AG08395 (cell line): Measurements from ENCODE around the gene MCM6.

Experiments
- DNase-seq: peaks from one replicate; pipeline ENCODE4 v3.0.0; 2012; ENCODE audit warnings: mixed read lengths, low spot score

Gene MCM6

GRCh38 chr2:135862718-135863117 lies 13.5 kb downstream of the MCM6 start:
- no peak for DNase-seq

- no peak for DNase-seq
Observed at GRCh38 chr2:135853401-135853800, 22.8 kb downstream of the MCM6 start.

DNA sequence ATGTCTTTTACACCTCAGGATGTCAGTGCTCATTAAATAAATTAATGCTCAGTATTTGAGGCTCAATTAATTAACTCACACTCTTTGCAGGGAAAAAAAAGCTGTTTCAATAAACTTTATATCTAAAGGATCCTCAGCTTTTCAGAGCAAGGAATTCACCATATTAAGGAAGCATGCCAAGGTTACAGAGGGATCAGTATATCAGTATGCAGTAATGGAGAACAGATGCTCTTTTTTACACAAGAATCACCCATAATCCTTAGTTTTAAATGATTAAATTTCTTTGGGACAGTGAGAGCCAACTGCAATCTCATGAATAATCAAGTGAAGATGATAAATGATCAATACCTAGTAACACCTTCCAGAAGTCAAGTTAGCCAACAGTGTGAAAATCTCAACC lies 24.4 kb downstream of the MCM6 start:
- DNase-seq = no peak

DNA sequence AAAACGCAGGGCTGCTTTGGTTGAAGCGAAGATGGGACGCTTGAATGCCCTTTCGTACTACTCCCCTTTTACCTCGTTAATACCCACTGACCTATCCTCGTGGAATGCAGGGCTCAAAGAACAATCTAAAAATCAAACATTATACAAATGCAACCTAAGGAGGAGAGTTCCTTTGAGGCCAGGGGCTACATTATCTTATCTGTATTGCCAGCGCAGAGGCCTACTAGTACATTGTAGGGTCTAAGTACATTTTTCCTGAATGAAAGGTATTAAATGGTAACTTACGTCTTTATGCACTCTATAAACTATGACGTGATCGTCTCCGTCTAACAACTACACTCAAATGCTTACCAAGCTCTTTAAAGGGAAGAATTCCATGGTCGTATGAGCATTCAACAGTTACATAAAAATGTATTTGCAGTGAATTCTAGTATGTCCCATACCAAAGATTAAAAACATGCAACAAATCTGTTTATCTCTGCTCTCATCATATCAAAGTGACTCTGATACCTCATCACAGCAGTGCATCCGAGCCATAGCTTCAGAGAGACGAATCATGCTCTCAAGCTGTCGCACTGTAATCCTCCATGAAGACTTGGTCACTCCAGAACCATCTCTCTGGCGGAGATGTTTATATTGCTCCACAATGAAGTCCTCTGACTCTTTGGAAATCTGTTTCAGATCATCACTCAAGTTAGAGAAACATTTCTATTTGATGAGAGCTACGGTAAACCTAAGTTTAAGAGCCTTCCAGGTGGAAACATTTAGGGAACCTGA lies 25.2 kb downstream of the MCM6 start:
- DNase-seq = no peak

DNA sequence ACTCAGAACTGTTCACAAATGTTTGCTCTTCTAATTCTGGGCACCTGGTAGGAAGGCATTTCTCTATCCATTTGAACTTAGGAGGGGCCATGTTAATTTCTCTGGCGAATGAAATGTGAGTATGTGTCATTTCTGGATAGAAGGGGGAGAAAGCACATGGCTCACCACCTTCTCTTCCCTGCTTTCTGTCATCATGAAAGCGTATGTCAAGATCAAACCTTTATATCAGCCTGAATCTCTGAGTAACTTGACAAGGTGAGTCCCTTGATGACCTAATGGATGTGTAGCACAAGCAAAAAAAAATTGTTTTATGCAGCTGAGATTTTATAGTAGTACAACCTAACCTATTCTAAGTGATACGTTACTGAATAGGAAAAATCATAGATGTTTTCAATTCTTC lies 27.2 kb downstream of the MCM6 start:
- DNase-seq = no peak

DNA sequence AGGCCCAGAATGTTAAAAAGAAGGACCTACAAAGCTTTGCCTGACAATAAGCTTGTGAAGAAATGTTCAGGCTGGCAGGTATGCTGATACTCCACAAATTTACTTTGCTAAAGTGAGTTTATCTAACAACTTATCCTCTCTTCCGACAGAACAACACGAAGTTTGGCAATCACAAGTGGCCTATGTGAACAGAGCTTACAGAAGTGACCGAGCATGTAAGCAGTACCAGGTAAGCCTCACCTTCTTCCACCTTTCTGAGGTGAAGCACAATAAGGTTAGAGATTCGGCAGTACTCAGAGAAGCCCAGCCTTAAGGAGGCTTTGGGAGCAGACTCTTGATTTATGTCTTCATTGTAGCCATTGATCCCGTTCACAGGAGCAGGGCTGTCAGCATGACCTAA lies 30.2 kb downstream of the MCM6 start:
- no peak for DNase-seq

GRCh38 chr2:135845257-135845656 lies 31.0 kb downstream of the MCM6 start:
- no peak for DNase-seq

GRCh38 chr2:135844301-135844895 lies 31.8 kb downstream of the MCM6 start:
- DNase-seq = no peak

DNA sequence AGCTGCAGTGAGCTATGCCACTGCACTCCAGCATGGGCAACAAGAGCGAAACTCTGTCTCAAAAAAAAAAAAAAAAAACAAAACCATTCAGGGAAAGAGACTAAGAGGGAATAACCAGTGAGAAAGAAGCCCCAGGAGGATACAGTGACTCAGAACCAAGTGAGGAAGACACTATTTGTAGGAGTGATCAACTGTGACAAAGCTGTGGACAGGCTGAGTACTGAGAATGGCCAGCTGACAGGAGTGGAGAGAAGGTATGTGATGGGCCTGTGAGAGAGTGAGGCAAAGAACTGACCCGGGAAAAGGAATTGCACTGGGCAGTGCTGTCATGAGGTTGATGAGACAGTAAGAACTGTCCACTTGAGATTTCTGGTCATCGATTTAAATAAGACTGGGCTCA lies 32.6 kb downstream of the MCM6 start:
- peak; percentile 26 for DNase-seq

DNA sequence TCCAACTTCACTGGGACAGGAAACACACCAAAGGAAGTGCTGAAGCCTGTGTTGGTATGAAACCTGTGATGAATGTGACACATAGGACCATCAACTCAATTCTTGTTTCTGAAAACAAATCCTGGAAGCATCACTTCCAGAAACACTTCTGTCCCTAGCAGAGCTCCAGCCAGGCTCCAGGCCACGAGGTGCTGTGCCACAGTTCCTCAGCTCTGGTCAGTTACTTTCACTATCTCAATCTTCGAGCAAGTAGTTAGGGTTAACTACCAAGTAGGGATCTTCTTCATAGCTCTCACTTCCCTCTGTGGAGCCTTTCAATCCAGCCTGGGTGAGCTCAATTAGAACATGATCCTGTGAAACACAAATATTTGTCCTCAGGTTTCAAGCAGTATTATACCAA lies 35.6 kb downstream of the MCM6 start:
- DNase-seq = peak; percentile 10

GRCh38 chr2:135839713-135840112 lies 36.5 kb downstream of the MCM6 start:
- peak; percentile 83 for DNase-seq

DNA sequence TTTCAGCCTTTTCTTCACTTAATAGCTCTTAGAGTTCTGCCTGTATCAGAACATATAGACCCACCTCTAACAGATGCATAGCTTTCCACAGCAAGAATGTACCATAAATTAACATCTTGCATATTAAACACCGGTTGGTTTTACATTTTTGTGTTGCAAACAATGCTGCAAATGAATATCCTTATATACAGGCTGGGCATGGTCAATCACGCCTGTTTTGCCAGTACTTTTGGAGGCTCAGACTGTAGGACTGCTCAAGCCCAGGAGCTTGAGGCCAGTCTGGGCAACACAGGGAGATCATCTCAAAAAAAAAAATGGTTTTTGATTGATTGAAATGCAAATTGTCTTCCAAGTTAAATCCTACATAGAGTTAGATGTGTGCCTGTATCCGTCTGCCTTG lies 37.7 kb downstream of the MCM6 start:
- DNase-seq = no peak

- no peak for DNase-seq
Observed at GRCh38 chr2:135836596-135837270, 39.5 kb downstream of the MCM6 start, which contains the start of gene LCT. LCT (minus strand) TSS chr2:135837184; CDS start chr2:135837169, 15 bp downstream.

- no peak for DNase-seq
Observed at GRCh38 chr2:135832891-135833290, 43.4 kb downstream of the MCM6 start.

- no peak for DNase-seq
Observed at GRCh38 chr2:135831180-135831812, 44.9 kb downstream of the MCM6 start.

GRCh38 chr2:135829378-135830135 lies 46.7 kb downstream of the MCM6 start:
- DNase-seq = no peak

DNA sequence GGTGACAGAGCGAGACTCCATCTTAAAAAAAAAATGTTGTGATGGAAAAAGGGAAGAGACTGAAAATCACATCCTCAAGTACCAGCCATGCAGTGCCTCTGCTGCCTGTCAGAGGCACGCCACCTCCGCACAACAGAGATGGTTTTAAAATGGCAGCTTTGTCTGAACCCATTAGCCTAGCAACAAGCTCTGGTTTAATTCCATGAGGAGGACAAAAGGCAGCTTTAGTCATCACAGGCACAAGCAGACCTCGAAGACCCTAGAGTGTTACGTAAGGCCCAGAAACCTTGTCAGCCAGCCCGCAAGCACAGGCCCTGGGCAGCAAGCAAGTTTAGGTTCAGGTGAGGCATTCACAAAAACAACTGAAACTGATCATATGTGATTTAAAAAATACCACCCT lies 49.7 kb downstream of the MCM6 start:
- no peak for DNase-seq

DNA sequence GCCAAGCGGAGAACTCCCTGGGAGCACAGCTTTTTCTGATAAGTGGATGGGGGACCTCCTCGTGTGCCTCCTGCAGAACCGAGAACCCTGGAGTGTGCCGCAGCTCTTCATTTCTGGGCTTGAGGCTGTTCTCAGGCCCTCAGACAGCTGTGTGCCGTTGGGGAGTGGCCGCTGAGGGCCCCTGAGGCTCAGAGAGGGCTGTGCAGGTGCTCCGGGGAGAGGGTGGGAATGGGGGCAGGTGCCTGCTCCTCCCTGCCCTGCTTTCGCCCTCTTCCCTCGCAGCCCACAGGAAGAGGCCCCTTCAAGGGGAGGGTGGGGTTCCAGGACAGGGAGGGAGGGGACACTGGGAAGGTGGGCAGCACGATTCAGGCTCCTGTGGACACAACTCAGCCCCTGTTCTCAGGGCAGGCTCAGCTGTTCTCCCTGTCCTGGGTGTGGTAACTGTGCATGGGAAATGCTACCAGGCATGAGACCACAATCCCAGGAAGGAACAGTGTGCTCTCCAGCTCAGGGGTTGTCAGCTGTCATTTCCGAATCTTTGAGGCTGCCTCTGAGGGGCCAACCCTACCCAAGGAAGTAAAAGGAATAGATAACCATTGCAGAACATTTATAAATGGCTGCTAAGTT lies 50.6 kb downstream of the MCM6 start:
- no peak for DNase-seq

GRCh38 chr2:135825131-135825530 lies 51.1 kb downstream of the MCM6 start:
- DNase-seq = no peak

GRCh38 chr2:135822855-135823254 lies 53.4 kb downstream of the MCM6 start:
- no peak for DNase-seq

- no peak for DNase-seq
Observed at GRCh38 chr2:135821190-135821589, 55.1 kb downstream of the MCM6 start.
